HUES48 (cell line): ENCODE data around the gene DCDC2C.

Source experiments
- H3K27ac ChIP-seq: one replicate; pipeline ENCODE4 v1.7.0; 2013; ENCODE audit warnings: low read depth, low read length, inconsistent platforms
- H3K27me3 ChIP-seq: 2 replicates; pipeline ENCODE4 v1.6.1; 2013; ENCODE audit warnings: mild to moderate bottlenecking, low read length; ENCODE audit not compliant: control insufficient read depth, insufficient read depth
- H3K36me3 ChIP-seq: 2 replicates; pipeline ENCODE4 v1.6.1; 2013; ENCODE audit warnings: low read length; ENCODE audit not compliant: control insufficient read depth, insufficient read depth
- H3K4me1 ChIP-seq: 2 replicates; pipeline ENCODE4 v1.6.1; 2013; ENCODE audit warnings: mild to moderate bottlenecking, low read length; ENCODE audit not compliant: control insufficient read depth, insufficient read depth
- H3K4me3 ChIP-seq: 2 replicates; pipeline ENCODE4 v1.5.1; 2013; ENCODE audit warnings: mild to moderate bottlenecking, low read depth, low read length
- H3K9ac ChIP-seq: 2 replicates; pipeline ENCODE4 v1.6.1; 2013; ENCODE audit warnings: mild to moderate bottlenecking, low read depth, low read length, moderate library complexity
- H3K9me3 ChIP-seq: 2 replicates; pipeline ENCODE4 v1.6.1; 2013; ENCODE audit warnings: low read length; ENCODE audit not compliant: control insufficient read depth, insufficient read depth

Gene DCDC2C

DNA sequence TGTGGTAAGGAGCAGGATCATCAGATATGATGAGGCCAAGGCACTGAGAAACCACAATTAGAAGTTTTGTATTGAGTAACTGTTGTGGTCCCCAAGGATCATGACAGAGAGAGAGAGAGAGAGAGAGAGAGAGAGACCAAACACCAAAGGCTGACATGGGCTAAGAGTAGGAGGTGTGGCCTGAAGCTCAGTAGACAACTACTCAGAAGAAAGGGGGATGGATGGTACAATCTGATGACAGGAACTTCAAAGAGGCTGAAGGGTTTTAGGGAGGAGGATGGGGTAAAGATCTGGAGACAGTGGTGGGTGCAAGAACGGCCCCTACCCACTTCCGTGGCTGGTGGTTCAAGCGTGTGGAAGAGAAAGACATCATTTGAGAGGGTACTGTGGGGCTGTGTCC, 135.0 kb downstream of the DCDC2C start:
- Histone ChIP-seq H3K27me3 (no peaks in the 10 kb centered on the region), H3K27ac (no peak overlapping the region), H3K9ac (no peak overlapping the region), H3K36me3 (no peaks in the 10 kb centered on the region), H3K9me3 (no peaks in the 10 kb centered on the region), H3K4me3 (no peak overlapping the region), H3K4me1 (0 out of 2 replicates have a peak, but pooled peaks cover 9% of the 10 kb centered on the region)

DNA sequence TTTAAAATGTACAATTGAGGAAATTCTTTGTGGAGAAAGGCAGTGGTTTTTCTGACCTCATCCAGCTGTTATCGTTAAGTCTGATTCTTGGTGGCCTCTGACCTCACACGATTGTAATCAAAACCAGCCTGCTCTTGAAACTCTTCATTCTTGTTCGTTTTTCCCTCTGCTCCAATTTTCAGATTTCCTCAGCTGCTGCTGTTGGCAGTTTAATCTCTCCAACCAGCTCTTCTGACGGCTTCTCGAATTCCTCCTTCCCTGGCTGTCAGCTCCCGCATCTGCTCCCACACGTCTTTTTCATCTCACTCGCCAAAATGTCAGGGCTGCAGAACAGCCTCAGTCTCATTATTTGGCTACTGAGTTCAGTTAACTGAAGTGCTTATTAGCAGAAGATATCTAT, 136.1 kb downstream of the DCDC2C start:
- no peak overlapping the region for H3K27ac ChIP-seq
- H3K9ac ChIP-seq: no peak overlapping the region
- H3K36me3 ChIP-seq: no peaks in the 10 kb centered on the region
- H3K4me3 ChIP-seq: no peak overlapping the region
- no peaks in the 10 kb centered on the region for H3K27me3 ChIP-seq
- 0 out of 2 replicates have a peak, but pooled peaks cover 9% of the 10 kb centered on the region for H3K4me1 ChIP-seq
- no peaks in the 10 kb centered on the region for H3K9me3 ChIP-seq

GRCh38 chr2:3840611-3841155, 137.3 kb downstream of the DCDC2C start:
- no peaks in the 10 kb centered on the region for H3K27me3 ChIP-seq
- no peak overlapping the region for H3K27ac ChIP-seq
- H3K4me1 ChIP-seq: 0 out of 2 replicates have a peak, but pooled peaks cover 9% of the 10 kb centered on the region
- no peaks in the 10 kb centered on the region for H3K9me3 ChIP-seq
- no peak overlapping the region for H3K4me3 ChIP-seq
- H3K36me3 ChIP-seq: no peaks in the 10 kb centered on the region
- no peak overlapping the region for H3K9ac ChIP-seq

DNA sequence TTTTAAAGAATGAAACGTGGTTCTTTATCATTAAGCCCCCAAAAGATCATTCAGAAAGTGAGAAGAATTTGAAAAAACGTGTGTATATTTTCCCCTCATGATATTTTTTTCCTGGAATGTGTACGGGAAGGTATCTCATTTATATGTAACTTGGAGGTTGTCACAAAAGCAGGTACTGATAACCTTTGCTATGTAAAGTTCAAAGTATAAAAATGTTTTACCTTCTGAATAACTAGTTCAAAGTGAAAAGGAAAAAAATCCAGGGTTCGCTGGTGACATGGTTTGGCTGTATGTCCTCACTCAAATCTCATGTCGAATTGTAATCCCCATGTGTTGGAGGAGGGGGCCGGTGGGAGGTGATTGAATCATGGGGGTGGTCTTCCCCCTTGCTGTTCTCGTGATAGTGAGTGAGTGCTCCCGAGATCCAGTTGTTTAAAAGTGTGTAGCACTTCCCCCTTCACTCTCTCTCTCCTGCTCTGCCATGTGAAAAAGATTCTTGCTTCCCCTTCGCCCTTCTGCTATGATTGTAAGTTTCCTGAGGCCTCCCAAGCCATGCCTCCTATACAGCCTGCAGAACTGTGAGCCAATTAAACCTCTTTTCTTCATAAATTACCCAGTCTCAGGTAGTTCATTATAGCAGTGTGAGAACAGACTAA, 144.2 kb downstream of the DCDC2C start:
- 0 out of 2 replicates have a peak, but pooled peaks cover 4% of the 10 kb centered on the region for H3K9me3 ChIP-seq
- H3K27me3 ChIP-seq: no peaks in the 10 kb centered on the region
- H3K36me3 ChIP-seq: no peaks in the 10 kb centered on the region
- no peak overlapping the region for H3K27ac ChIP-seq
- no peak overlapping the region for H3K9ac ChIP-seq
- no peak overlapping the region for H3K4me3 ChIP-seq
- H3K4me1 ChIP-seq: peaks cover 4% of the 10 kb centered on the region; the same call in 1 of the 2 replicates

DNA sequence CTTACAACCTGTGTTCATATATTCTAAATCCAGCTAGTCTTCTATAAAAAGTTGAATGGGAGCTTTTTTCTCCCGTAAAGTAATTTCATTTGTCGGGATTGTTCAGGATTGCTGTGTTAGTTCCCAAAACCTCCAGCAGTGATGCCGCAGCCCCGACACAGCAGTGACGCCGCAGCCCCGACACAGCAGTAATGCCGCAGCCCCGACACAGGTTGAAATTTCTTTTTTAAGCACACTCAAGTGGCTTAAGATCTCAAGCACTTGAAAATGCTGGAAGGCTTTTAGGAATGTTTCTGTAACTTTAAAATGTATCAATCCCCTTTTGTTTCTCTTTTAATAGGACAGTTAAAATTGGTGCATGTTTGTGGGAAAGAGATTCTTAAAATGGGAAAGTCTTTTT, 145.4 kb downstream of the DCDC2C start:
- Histone ChIP-seq H3K9me3 (peaks cover 13% of the 10 kb centered on the region), H3K4me3 (no peak overlapping the region), H3K27me3 (no peaks in the 10 kb centered on the region)

GRCh38 chr2:3849213-3849612, 145.8 kb downstream of the DCDC2C start:
- H3K27me3 ChIP-seq: no peaks in the 10 kb centered on the region
- H3K27ac ChIP-seq: no peak overlapping the region
- H3K9ac ChIP-seq: no peak overlapping the region
- H3K36me3 ChIP-seq: no peaks in the 10 kb centered on the region
- peaks cover 17% of the 10 kb centered on the region for H3K9me3 ChIP-seq
- peaks cover 4% of the 10 kb centered on the region; the same call in 1 of the 2 replicates for H3K4me1 ChIP-seq
- H3K4me3 ChIP-seq: no peak overlapping the region

More for the DNA sequence above, 145.4 kb downstream of the DCDC2C start:
- Histone ChIP-seq H3K4me1 (peaks cover 4% of the 10 kb centered on the region; the same call in 1 of the 2 replicates), H3K27ac (no peak overlapping the region), H3K36me3 (no peaks in the 10 kb centered on the region), H3K9ac (no peak overlapping the region)

- Histone ChIP-seq H3K36me3 (no peaks in the 10 kb centered on the region), H3K27ac (no peak overlapping the region), H3K9me3 (peaks cover 16% of the 10 kb centered on the region), H3K4me3 (no peak overlapping the region), H3K27me3 (no peaks in the 10 kb centered on the region), H3K9ac (no peak overlapping the region), H3K4me1 (peaks cover 8% of the 10 kb centered on the region)
These were observed 154.2 kb downstream of the DCDC2C start for GRCh38 chr2:3857576-3857975.

DNA sequence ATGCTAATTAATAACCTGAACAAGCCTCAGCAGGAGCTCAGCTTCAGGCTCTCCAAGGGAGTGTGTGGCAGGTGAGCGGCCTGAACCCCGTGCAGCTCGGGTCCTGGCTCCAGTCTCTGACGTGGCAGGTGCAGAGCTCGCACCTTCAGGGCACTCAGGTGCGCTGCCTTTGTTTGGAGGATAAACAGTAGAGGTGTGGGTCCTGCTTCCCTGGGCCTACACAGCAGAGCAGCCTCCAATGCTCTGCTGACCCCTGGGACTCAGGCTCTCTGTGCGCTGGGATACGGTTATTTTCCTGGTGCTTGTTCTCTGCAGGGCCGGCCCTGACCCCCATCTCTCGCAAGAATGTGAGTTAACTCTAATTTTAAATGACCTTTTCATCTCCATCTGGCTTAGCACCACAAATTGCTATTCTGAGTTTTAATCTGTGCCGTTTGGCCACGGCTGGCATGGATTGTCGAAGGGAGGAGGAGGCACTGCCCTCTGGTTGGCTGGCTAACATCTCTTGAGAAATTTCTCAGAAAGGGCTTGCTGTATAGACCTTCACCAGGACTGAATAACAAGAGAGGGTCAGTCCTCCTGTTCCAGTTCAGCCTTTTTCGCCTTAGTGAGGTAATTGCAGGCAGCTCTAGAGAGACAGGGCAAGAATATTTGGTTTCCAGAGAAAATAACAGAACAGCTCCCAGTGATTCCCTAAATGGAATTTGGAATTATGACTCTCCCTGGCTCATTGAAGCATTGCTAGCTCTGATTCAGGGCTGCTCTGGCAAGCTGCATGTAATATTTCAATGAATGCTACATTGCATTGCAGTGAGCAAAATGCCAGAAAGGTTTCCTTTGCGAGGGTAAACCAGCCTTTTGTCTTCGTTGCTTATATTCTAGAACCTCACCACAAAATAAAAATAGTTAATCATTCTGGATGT, 161.8 kb downstream of the DCDC2C start:
- Histone ChIP-seq H3K9me3 (no peaks in the 10 kb centered on the region), H3K27ac (no peak overlapping the region), H3K4me1 (no peaks in the 10 kb centered on the region), H3K4me3 (no peak overlapping the region), H3K27me3 (no peaks in the 10 kb centered on the region), H3K9ac (no peak overlapping the region), H3K36me3 (no peaks in the 10 kb centered on the region)

GRCh38 chr2:3867469-3867868, 164.1 kb downstream of the DCDC2C start:
- Histone ChIP-seq H3K27ac (no peak overlapping the region), H3K4me3 (no peak overlapping the region), H3K9ac (no peak overlapping the region), H3K4me1 (no peaks in the 10 kb centered on the region), H3K27me3 (no peaks in the 10 kb centered on the region), H3K9me3 (no peaks in the 10 kb centered on the region), H3K36me3 (no peaks in the 10 kb centered on the region)

DNA sequence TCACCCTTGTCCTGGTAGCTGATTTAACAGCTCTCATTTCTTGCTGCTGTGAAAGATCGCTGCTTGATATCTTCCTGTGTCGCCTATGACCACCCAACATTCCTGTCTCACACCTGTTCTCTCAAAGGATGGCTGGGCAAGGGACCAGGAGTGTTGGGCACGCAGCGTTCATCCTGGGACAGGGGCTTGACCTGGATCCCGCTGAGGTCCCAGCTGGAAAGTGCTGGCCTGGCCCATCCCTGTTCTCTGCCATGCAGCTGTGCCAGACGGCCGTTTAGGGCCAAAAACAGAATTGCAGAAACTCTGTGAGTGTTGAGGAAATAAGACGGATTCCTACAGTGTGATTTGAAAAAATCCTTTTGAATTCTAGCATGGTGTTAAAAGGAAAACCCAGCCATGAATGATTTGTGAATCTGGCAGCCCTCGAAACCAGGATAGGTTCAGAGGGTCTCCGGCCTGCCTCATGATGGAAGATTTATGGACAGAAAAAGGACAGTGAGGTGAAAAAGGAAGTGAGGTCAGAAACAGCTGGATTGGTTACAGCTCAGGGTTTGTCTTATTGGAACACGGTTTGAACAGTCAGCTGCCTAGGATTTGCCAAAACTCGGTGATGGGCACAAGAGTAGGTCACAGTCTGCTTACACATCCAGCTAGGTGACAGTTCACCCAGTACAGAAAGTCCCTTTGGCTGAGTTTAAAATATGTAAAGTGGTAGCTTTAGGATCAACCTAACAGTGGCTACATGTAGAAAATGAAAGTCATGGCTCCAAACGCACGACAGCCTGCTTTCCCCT, 164.8 kb downstream of the DCDC2C start:
- Histone ChIP-seq H3K27ac (no peak overlapping the region), H3K36me3 (no peaks in the 10 kb centered on the region), H3K4me1 (no peaks in the 10 kb centered on the region), H3K27me3 (no peaks in the 10 kb centered on the region), H3K4me3 (no peak overlapping the region), H3K9me3 (no peaks in the 10 kb centered on the region), H3K9ac (no peak overlapping the region)
